ENCODE data around the gene WFDC5. TPM values are rescaled to one million over a fixed set of nuclear protein-coding genes. Genes with fewer than 3 reads are reported as not detected.

Gene WFDC5
- total RNA-seq, 2 donors from 2014 or later = not detected

- no peak for DNase-seq (ENCODE audit: low spot score)
- intact Hi-C loops (cut with DNase I) = no loop called here
These were observed 20.0 kb downstream of the WFDC5 start for GRCh38 chr20:45094864-45095574.

DNA sequence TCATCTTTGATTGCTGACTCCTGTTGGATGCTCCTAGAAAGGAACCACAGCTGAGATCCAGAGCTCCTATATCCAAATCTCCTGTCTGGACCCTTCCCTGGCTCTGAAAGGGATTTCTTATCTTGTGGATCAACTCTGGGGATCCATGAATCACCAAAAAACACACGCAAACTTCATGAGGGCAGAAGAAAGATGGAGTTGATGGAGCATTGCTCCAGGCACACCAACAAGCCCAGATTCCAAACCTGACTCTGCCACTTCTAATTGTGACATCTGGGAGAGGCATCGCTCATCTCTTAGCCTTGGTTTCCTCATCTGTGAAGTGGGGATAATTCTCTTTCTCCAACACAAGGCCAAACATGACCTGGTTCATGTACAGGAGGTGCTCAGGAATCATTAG, 20.8 kb downstream of the WFDC5 start:
- DNase-seq (ENCODE audit: low spot score) = no peak
- intact Hi-C loops (cut with DNase I) = no loop called here

DNA sequence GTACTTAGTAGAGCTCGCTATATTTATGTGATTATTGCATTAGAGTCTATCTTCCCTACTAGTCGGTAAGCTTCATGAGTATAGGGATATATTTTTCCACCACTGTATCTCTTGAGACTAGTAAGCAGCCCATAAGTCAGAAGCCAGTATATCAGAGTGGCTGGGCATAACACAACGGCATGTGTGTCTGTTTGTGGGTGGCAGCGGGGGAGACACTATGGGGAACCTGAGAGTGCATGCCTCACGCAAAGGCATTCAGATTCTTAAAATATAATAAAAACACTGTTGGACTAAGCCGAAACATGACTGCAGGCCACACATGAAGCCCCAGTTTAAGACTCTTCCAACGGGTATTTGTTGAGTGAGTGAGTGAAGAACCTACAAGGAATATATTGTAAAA, 22.1 kb downstream of the WFDC5 start:
- no peak for DNase-seq (ENCODE audit: low spot score)
- intact Hi-C loops (cut with DNase I) = loop anchor here in 1 of 2 donors (2.0 kb wide), 1 partner anchor 82 kb away; no protein-coding TSS in a partner anchor

GRCh38 chr20:45091366-45091765, 23.6 kb downstream of the WFDC5 start:
- intact Hi-C loops (cut with DNase I) = no loop called here

DNA sequence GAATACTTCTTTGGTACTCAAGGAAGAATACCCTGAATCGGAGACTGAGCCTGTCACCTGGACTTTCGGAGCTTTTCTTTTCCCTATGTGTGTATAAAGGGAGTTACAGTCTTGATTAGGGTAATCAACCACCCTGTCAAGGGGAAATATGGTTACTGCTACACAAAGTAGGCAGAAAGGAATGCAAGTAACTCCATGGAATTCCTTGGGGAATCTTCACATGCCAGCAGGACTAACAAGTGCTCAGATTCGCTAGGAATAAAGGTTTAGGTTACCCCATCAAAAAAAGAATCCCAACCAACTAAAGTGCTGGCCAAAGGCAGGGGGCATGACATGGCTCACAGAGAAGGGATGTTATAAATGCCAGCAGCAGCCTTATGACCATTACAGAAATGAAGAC, 24.5 kb downstream of the WFDC5 start:
- no peak for DNase-seq (ENCODE audit: low spot score)
- intact Hi-C loops (cut with DNase I) = no loop called here

More at GRCh38 chr20:45091366-45091765, 23.6 kb downstream of the WFDC5 start:
- DNase-seq (ENCODE audit: low spot score) = no peak

DNA sequence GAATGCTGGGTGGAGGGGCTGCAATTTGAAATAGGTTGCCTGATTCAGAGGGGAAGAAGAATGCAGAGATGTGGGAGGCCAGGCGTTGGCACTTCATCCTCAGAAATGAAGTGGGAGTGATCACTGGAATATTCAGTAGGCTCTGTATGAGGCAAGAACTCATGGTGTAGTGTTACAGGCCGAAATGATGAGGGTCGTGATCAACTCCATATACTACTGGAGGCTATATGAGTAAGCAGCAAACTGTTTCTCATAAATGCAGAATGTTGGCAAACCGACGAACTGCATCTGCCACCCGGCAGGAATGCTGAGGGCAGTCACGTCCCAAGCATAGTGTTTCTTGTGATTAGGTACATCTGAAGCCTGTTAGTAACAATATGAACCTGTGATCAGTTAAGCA, 26.7 kb downstream of the WFDC5 start:
- intact Hi-C loops (cut with DNase I) = no loop called here

DNA sequence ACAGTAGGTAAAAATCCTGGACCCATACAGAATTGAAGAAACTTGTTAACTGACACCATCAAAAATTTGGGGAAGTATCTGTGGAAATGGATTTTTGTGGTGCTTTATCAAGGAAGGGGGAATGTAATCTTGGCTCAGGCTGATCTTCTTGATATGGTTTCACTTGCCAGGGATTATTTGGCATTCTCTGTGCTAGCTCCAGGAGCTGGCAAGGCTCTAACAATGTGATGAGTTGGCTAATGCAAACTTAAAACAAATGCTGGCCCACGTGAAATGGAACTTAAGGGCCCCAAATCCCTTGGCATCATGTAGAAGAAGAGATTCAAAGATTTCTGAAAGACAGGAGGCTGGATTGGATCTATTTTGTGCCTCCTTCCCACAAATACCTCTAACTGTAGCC, 27.2 kb downstream of the WFDC5 start:
- intact Hi-C loops (cut with DNase I) = no loop called here
- no peak for DNase-seq (ENCODE audit: low spot score)

More for the DNA sequence above, 26.7 kb downstream of the WFDC5 start:
- DNase-seq (ENCODE audit: low spot score) = no peak

- no peak for DNase-seq (ENCODE audit: low spot score)
- intact Hi-C loops (cut with DNase I) = no loop called here
These were observed 27.7 kb downstream of the WFDC5 start for GRCh38 chr20:45087097-45087790.

GRCh38 chr20:45085867-45086266, 29.1 kb downstream of the WFDC5 start:
- no peak for DNase-seq (ENCODE audit: low spot score)
- intact Hi-C loops (cut with DNase I) = no loop called here

GRCh38 chr20:45085289-45085688, 29.7 kb downstream of the WFDC5 start:
- intact Hi-C loops (cut with DNase I) = no loop called here
- DNase-seq (ENCODE audit: low spot score) = no peak

DNA sequence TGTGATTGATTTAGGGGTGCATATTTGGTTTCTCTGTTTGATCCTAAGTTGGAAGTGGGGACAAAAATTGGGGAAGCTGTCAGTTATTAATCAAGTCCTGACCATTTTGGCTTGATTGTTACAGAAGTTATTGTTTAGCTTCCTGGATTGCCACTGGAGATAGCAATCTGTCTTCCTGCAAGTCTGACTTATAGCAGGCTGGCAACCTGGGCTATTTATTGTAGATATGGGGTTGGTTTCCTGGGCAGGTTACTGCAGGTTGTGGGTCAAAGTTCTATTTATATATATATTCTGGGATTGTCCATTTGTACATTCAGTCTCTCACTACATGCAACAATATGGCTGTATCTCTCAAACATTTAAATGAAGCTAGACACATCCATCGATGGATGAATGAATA, 31.8 kb downstream of the WFDC5 start:
- no peak for DNase-seq (ENCODE audit: low spot score)
- intact Hi-C loops (cut with DNase I) = no loop called here

DNA sequence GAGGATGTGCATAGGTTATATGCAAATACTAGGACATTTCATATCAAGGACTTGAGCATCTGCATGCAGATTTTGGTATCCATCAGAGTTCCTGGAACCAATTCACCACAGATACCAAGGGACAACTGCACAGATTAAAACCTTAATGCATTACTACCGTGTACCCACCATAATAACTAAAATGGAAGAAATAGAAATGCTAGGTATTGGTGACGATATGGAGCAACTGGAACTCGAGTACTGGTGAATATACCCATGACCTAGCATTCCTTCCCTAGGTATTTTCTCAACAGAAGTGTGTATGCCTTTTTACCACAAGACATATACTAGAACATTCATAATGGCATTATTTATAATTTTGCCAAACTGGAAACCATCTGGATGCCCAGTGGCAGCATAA, 32.5 kb downstream of the WFDC5 start:
- no peak for DNase-seq (ENCODE audit: low spot score)
- intact Hi-C loops (cut with DNase I) = no loop called here

DNA sequence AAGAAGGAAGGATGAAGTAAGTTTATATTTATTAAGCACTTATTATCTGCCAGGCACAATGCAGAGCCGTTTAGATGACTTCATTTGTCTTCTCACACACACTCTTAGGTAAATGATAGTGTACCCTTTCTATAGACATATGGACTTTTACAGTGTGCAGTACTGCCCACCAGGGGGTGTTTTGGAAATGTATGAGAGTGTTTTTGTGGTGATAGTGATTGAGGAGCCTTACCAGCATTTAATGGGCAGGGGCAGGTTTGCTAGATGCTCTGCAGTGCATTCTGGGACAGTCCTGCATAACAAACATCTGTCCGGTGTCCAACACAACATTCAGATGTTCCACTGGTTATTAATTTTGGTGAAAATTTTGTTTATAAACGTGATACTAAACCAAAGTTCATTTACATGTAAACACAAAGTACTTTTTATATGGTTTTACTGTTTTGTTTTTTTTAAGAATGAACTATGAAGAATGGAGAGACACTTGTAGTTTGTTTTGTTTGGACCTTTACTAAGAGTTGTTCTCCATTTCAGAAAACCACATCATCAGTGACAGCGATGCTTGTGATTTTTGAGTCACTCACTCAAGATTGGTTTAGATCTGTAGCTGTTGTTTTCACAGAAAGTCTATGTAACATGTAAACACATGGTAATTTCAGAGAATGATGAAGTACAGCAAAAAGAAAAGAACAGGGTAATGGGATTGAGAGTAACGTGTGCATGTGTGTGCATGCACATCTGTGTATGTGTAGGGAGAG, 33.9 kb downstream of the WFDC5 start:
- no peak for DNase-seq (ENCODE audit: low spot score)
- intact Hi-C loops (cut with DNase I) = no loop called here

DNA sequence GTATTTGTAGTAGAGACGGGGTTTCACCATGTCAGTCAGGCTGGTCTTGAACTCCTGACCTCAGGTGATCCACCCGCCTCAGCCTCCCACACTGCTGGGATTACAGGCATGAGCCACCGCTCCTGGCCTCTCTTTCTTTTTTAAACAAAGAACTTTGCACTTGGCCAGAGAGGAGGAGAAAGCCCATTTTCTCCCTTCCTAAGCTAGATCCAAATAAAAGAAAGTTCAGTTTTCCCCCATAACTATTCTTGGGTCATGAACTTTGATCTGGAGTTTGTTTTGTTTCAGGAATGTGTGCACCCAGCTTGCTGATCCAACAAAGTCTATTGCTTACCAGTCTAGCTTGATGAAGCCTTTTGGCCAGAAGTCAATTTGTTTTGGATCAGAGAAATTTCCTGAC, 37.4 kb downstream of the WFDC5 start:
- no peak for DNase-seq (ENCODE audit: low spot score)
- intact Hi-C loops (cut with DNase I) = no loop called here

- intact Hi-C loops (cut with DNase I) = no loop called here
- no peak for DNase-seq (ENCODE audit: low spot score)
These were observed 41.8 kb downstream of the WFDC5 start for GRCh38 chr20:45073221-45073620.

DNA sequence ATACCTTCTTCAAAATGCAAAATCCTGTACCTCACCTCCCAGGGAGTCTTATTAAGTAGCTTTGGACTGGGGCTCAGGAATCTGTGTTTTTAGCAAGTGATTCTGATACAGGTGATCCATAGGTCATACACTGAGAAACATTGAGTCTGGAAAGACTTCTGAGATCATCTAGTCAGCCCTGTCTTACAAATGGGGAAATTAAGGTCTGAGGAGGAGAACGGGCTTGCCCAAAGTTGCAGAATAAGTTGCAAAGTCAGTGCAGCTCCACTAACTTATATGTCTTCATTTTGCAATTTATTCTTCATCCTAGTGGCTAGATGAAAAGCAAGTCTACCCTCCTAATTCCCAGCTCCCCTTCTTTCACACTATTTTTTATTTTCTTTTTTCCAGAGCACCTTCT, 42.9 kb downstream of the WFDC5 start:
- DNase-seq (ENCODE audit: low spot score) = no peak
- intact Hi-C loops (cut with DNase I) = no loop called here

- intact Hi-C loops (cut with DNase I) = no loop called here
- no peak for DNase-seq (ENCODE audit: low spot score)
These were observed 43.9 kb downstream of the WFDC5 start for GRCh38 chr20:45070932-45071632.

GRCh38 chr20:45069261-45069660, 45.7 kb downstream of the WFDC5 start:
- intact Hi-C loops (cut with DNase I) = no loop called here

DNA sequence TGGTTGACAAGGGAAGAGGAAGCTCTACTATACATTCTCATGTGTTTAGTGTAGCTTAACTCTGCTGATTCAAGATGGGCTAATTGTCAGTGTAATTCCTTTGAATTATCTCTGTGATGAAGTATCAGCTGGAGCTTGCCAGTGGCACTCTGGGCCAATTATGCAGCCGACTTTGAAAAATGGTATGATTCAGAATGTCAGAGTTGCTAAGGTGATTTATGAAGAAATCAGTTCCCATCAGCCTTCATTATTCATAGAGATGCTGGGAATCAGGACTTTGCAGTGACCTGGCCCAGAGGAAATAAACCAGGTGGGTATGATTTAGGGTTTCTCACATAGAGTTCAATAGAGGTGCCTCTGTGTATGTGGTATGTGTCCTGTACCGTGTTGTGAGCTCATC, 47.4 kb downstream of the WFDC5 start:
- intact Hi-C loops (cut with DNase I) = no loop called here
- DNase-seq (ENCODE audit: low spot score) = no peak

More at GRCh38 chr20:45069261-45069660, 45.7 kb downstream of the WFDC5 start:
- DNase-seq (ENCODE audit: low spot score) = no peak

DNA sequence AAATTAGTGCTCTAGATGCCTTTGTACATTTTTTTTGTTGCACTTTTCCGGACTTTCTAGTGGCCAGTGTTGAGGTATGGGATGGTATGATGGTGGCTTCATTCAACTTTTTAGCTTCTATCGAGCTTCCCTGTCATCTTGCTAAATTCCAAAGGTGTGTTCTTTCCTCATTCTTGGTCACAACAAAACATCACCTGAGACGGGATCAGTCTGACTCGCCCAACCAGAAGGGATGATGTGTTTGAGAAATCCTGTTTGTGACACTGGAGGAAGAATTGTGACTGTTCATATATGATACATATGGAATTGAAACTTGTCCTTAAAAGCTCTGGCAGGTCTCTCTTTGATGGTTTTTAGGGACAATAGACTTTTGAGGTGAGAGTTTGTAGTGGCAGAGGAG, 47.9 kb downstream of the WFDC5 start:
- intact Hi-C loops (cut with DNase I) = no loop called here
- DNase-seq (ENCODE audit: low spot score) = no peak

Data from posterior vena cava (tissue), 2 donors.